Neural progenitor cell (in vitro differentiated cells): ENCODE data around the gene MYO1E. TPM values are rescaled to one million over a fixed set of nuclear protein-coding genes. Genes with fewer than 3 reads are reported as not detected.

Experiments
- DNase-seq: peaks from one replicate; pipeline ENCODE4 v3.0.0-alpha.2; 2016; ENCODE audit warnings: low spot score
- H2AFZ ChIP-seq: fragments of 200-600 bp; sonication (generic); replicated peaks from 2 replicates; pipeline ENCODE4 v1.6.1; 2016; ENCODE audit warnings: antibody characterized with exemption
- H3F3A ChIP-seq: fragments of 200-600 bp; sonication (generic); 2 replicates; pipeline ENCODE4 v1.6.1; 2016; ENCODE audit warnings: antibody characterized with exemption, low read depth
- H3K27ac ChIP-seq: fragments of 200-600 bp; sonication (generic); 2 replicates; pipeline ENCODE4 v1.5.1; 2016; ENCODE audit warnings: mild to moderate bottlenecking
- H3K27me3 ChIP-seq: fragments of 200-600 bp; sonication (generic); 2 replicates; pipeline ENCODE4 v1.6.1; 2016; ENCODE audit warnings: mild to moderate bottlenecking, moderate library complexity
- H3K36me3 ChIP-seq: fragments of 200-600 bp; sonication (generic); 2 replicates; pipeline ENCODE4 v1.5.1; 2016
- H3K4me1 ChIP-seq: fragments of 200-600 bp; sonication (generic); 2 replicates; pipeline ENCODE4 v1.6.1; 2016; ENCODE audit warnings: mixed run types
- H3K4me2 ChIP-seq: fragments of 200-600 bp; sonication (generic); 2 replicates; pipeline ENCODE4 v1.6.1; 2016
- H3K4me3 ChIP-seq: fragments of 200-600 bp; sonication (generic); 2 replicates; pipeline ENCODE4 v1.5.1; 2016
- H3K79me2 ChIP-seq: fragments of 200-600 bp; sonication (generic); 2 replicates; pipeline ENCODE4 v1.6.1; 2016; ENCODE audit warnings: low read depth
- H3K9ac ChIP-seq: fragments of 200-600 bp; sonication (generic); 2 replicates; pipeline ENCODE4 v1.6.1; 2016
- H3K9me3 ChIP-seq: fragments of 200-600 bp; sonication (generic); 2 replicates; pipeline ENCODE4 v1.5.1; 2016; ENCODE audit warnings: low read depth
- H4K20me1 ChIP-seq: fragments of 200-600 bp; sonication (generic); 2 replicates; pipeline ENCODE4 v1.6.1; 2016; ENCODE audit warnings: low read depth
- H3K27ac Mint-ChIP-seq: 3 replicates; pipeline ENCODE4 v1.8.0; 2021; ENCODE audit warnings: mixed read lengths
- H3K27me3 Mint-ChIP-seq: 2 replicates; pipeline ENCODE4 v1.8.0; 2022; ENCODE audit warnings: low read depth, mild to moderate bottlenecking, inconsistent platforms, moderate library complexity, mixed read lengths; ENCODE audit not compliant: insufficient read depth
- H3K36me3 Mint-ChIP-seq: 3 replicates; pipeline ENCODE4 v1.8.0; 2021; ENCODE audit warnings: mixed read lengths
- H3K4me1 Mint-ChIP-seq: 3 replicates; pipeline ENCODE4 v1.8.0; 2021; ENCODE audit warnings: mixed read lengths
- H3K4me3 Mint-ChIP-seq: 3 replicates; pipeline ENCODE4 v1.8.0; 2021; ENCODE audit warnings: mild to moderate bottlenecking, moderate library complexity, mixed read lengths
- H3K9me3 Mint-ChIP-seq: 3 replicates; pipeline ENCODE4 v1.8.0; 2020; ENCODE audit warnings: mixed read lengths
- EZH2 ChIP-seq: fragments of 200-600 bp; sonication (generic); IDR thresholded peaks from 2 replicates; pipeline ENCODE4 v1.6.1; 2017; ENCODE audit warnings: antibody characterized with exemption, mild to moderate bottlenecking, moderate library complexity
- EZH2phosphoT487 ChIP-seq: fragments of 200-600 bp; sonication (generic); IDR thresholded peaks from 2 replicates; pipeline ENCODE4 v1.6.1; 2017; ENCODE audit warnings: antibody characterized with exemption
- total RNA-seq: library from RNA; depleted of rRNA; stranded (reverse); fragments of >200 nt; gene quantifications from 2 replicates; pipeline ENCODE4 v1.2.3, GENCODE V29; 2015; ENCODE audit warnings: low replicate concordance
- TF ChIP-seq, protein P1 (sequence below): fragments of 200-600 bp; sonication (generic); IDR thresholded peaks from 2 replicates; pipeline ENCODE4 v1.5.1; 2017; ENCODE audit warnings: antibody characterized with exemption, mild to moderate bottlenecking

Gene MYO1E
- total RNA-seq, 1 donor from 2014 or later: 49.7 TPM

DNA sequence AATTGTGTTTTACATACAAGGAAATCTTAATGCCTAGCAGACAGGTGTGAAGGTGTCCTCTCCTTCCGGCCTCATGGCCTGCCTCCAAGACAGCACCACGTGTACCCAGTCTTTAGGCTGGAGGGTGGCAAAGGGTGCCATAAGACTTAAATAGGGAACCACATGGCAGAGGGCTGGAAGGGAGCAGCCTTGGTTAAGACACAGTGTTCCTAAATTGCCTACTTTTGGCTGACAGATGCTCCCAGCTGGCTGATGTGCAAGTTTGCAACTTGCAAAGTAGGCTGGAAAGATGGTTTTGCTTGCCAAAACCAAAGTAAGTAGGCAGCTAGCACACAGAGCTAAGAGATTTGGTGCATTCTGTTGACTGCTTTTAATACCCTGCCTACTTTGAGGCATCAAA, 222.5 kb downstream of the MYO1E start:
- Histone ChIP-seq H3K27me3 (no peaks in the 10 kb centered on the region), H3K4me2 (no peak overlapping the region), H3F3A (no peaks in the 10 kb centered on the region), H2AFZ (no peak overlapping the region), H3K27ac (no peak overlapping the region), H3K4me3 (no peak overlapping the region), H4K20me1 (no peaks in the 10 kb centered on the region), H3K4me1 (peaks cover 9% of the 10 kb centered on the region), H3K9me3 (no peaks in the 10 kb centered on the region), H3K9ac (no peak overlapping the region), H3K79me2 (no peaks in the 10 kb centered on the region), H3K36me3 (no peaks in the 10 kb centered on the region)
- Mint-ChIP-seq H3K4me3 (no peak overlapping the region), H3K27ac (no peak overlapping the region), H3K36me3 (peaks cover 44% of the 10 kb centered on the region), H3K9me3 (no peaks in the 10 kb centered on the region), H3K4me1 (peaks cover 3% of the 10 kb centered on the region), H3K27me3 (peaks cover 10% of the 10 kb centered on the region)
- DNase-seq: no peak
- TF ChIP-seq EZH2phosphoT487 (no peak), EZH2 (no peak)
- TF ChIP-seq, protein P1, sequence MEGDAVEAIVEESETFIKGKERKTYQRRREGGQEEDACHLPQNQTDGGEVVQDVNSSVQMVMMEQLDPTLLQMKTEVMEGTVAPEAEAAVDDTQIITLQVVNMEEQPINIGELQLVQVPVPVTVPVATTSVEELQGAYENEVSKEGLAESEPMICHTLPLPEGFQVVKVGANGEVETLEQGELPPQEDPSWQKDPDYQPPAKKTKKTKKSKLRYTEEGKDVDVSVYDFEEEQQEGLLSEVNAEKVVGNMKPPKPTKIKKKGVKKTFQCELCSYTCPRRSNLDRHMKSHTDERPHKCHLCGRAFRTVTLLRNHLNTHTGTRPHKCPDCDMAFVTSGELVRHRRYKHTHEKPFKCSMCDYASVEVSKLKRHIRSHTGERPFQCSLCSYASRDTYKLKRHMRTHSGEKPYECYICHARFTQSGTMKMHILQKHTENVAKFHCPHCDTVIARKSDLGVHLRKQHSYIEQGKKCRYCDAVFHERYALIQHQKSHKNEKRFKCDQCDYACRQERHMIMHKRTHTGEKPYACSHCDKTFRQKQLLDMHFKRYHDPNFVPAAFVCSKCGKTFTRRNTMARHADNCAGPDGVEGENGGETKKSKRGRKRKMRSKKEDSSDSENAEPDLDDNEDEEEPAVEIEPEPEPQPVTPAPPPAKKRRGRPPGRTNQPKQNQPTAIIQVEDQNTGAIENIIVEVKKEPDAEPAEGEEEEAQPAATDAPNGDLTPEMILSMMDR: no peak

DNA sequence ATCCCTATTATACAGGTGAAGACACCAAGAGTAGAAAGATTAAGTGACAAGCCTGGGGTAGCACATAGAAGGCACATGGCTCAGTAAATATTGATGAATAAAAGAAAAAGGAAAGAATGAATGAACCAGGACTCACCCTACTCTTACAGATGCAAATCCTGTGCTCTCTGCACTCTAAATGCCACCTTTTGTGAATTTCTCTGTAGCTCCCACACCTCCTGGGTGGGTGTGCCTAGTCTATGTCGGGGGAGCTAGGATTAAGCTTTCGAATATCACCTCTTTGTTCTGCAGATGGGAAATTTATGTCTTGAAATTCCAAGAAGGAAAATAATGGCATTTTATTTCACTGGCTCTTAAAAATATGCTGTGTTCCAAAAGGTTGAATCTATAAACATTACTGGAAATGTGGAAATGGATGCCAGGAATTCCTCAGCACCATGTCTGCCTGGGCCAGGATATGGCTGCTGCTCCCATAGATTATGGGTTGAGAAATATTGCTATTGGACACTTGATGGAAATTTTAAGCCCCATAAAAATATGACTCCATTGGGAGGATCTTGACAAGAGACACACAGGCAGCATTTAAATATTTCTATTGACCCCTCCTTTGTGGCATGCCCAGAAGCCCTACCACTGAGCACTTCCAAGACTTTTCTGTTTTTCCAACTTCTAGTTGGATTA, 224.4 kb downstream of the MYO1E start:
- Mint-ChIP-seq H3K4me3 (no peak overlapping the region), H3K27ac (no peak overlapping the region), H3K9me3 (no peaks in the 10 kb centered on the region), H3K4me1 (peaks cover 3% of the 10 kb centered on the region), H3K27me3 (peaks cover 7% of the 10 kb centered on the region), H3K36me3 (peaks cover 37% of the 10 kb centered on the region)
- Histone ChIP-seq H3K27ac (no peak overlapping the region), H3K4me1 (peaks cover 9% of the 10 kb centered on the region), H3K36me3 (no peaks in the 10 kb centered on the region), H2AFZ (no peak overlapping the region), H3K4me2 (no peak overlapping the region), H3K27me3 (no peaks in the 10 kb centered on the region), H3K4me3 (no peak overlapping the region), H3K9me3 (no peaks in the 10 kb centered on the region), H3F3A (no peaks in the 10 kb centered on the region), H3K9ac (no peak overlapping the region), H3K79me2 (no peaks in the 10 kb centered on the region), H4K20me1 (no peaks in the 10 kb centered on the region)
- no peak for DNase-seq
- TF ChIP-seq EZH2 (no peak), EZH2phosphoT487 (no peak)
- TF ChIP-seq, protein P1: no peak

DNA sequence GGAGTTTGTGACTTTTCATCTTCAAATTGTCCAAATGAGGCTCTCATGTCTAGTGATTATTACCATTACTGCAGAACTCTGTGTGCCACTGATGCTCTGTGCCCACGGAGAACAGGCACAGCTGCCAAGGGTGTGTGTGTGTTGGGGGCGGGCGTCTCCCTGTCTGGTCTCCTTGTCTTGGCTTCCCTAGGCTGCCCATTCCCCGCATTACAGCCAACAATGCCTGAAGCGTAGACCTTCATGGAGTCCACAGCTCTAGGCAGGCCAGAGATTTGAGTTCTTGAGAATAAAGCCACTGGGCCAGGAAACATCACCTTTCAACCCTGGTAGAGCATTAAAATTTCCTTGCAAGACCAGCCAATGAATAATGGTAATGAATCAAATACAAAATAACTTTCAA, 225.0 kb downstream of the MYO1E start:
- Mint-ChIP-seq H3K4me1 (peaks cover 3% of the 10 kb centered on the region), H3K27ac (no peak overlapping the region), H3K4me3 (no peak overlapping the region), H3K36me3 (peaks cover 32% of the 10 kb centered on the region), H3K9me3 (no peaks in the 10 kb centered on the region), H3K27me3 (peaks cover 5% of the 10 kb centered on the region)
- Histone ChIP-seq H3K9ac (no peak overlapping the region), H3K27me3 (no peaks in the 10 kb centered on the region), H3K27ac (no peak overlapping the region), H3K9me3 (no peaks in the 10 kb centered on the region), H3K36me3 (no peaks in the 10 kb centered on the region), H3K4me2 (no peak overlapping the region), H4K20me1 (no peaks in the 10 kb centered on the region), H2AFZ (no peak overlapping the region), H3F3A (no peaks in the 10 kb centered on the region), H3K4me3 (no peak overlapping the region), H3K4me1 (peaks cover 9% of the 10 kb centered on the region), H3K79me2 (no peaks in the 10 kb centered on the region)
- TF ChIP-seq EZH2phosphoT487 (no peak), EZH2 (no peak)
- TF ChIP-seq, protein P1: no peak
- no peak for DNase-seq
